ENCODE data around the gene KIF21B.
A peak's percentile ranks its signal among the peaks of the same experiment; 100 is the strongest.

KIF21B gene

GRCh38 chr1:200974711-200975110, 48.8 kb downstream of the KIF21B start:
- H4K20me1 ChIP-seq (ENCODE audit: insufficient read depth), result no peaks in the 10 kb centered on the region
- TF ChIP-seq, protein P1, sequence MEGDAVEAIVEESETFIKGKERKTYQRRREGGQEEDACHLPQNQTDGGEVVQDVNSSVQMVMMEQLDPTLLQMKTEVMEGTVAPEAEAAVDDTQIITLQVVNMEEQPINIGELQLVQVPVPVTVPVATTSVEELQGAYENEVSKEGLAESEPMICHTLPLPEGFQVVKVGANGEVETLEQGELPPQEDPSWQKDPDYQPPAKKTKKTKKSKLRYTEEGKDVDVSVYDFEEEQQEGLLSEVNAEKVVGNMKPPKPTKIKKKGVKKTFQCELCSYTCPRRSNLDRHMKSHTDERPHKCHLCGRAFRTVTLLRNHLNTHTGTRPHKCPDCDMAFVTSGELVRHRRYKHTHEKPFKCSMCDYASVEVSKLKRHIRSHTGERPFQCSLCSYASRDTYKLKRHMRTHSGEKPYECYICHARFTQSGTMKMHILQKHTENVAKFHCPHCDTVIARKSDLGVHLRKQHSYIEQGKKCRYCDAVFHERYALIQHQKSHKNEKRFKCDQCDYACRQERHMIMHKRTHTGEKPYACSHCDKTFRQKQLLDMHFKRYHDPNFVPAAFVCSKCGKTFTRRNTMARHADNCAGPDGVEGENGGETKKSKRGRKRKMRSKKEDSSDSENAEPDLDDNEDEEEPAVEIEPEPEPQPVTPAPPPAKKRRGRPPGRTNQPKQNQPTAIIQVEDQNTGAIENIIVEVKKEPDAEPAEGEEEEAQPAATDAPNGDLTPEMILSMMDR (conservative IDR thresholded peaks at IDR 0.05; ENCODE audit: low read depth, low read length), result no peak
- no peak overlapping the region for H2AFZ ChIP-seq (ENCODE audit: low read depth)
- H3K36me3 ChIP-seq (ENCODE audit: insufficient read depth), result peaks cover 2% of the 10 kb centered on the region; the same call in 1 of the 2 replicates
- H3K27ac ChIP-seq, result no peak overlapping the region
- H3K4me2 ChIP-seq, result no peak overlapping the region
- H3K79me2 ChIP-seq (ENCODE audit: insufficient read depth, low read depth), result no peaks in the 10 kb centered on the region
- H3K27me3 ChIP-seq (ENCODE audit: insufficient read depth, low read depth), result no peaks in the 10 kb centered on the region
- H3K4me3 ChIP-seq (IDR thresholded peaks at IDR 0.05; ENCODE audit: insufficient read depth, low read depth, low read length), result no peak overlapping the region
- H3K9ac ChIP-seq, result no peak overlapping the region
- peaks cover 16% of the 10 kb centered on the region for H3K4me1 ChIP-seq (ENCODE audit: low read depth, poor library complexity, severe bottlenecking)

DNA sequence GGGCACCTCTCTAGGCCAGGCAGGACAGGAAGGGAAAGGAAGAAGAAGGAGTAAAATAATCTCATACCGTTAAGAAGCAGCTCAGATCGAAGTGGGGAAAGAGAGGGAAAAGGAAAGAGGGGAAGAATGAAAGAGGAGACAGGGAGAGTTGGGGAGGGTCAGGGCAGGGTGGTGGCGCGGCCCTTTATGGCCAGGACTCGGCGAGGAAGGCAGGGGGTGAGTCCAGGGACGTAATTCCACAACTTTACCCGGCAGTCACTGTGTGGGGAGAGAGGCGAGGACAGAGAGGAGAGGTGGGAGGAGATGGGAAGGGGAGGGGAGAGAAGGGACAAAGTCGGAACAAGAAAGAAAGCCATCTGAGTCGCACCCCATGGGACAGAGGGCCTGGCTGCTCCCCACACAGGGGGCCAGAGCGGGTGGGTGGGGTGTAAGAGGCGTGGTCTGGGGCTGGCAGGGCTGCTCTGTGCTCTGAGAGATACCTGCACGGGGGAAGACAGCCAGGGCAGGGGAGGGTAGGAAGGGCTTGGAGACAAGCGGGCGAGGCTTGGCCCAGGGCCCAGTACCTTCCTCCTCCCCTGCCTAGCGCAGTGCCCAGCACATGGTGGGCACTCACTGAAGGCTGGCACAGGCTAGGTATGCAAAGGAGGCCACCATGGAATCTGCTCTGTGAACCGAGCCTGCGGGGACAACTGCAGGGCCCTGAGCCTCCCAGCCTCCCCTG, 49.4 kb downstream of the KIF21B start:
- H3K36me3 ChIP-seq (ENCODE audit: insufficient read depth), result no peaks in the 10 kb centered on the region
- no peaks in the 10 kb centered on the region for H4K20me1 ChIP-seq (ENCODE audit: insufficient read depth)
- no peak overlapping the region for H3K27ac ChIP-seq
- H3K4me2 ChIP-seq, result no peak overlapping the region
- no peak overlapping the region for H2AFZ ChIP-seq (ENCODE audit: low read depth)
- no peak overlapping the region for H3K4me3 ChIP-seq (IDR thresholded peaks at IDR 0.05; ENCODE audit: insufficient read depth, low read depth, low read length)
- no peaks in the 10 kb centered on the region for H3K27me3 ChIP-seq (ENCODE audit: insufficient read depth, low read depth)
- H3K79me2 ChIP-seq (ENCODE audit: insufficient read depth, low read depth), result no peaks in the 10 kb centered on the region
- TF ChIP-seq, protein P1 (conservative IDR thresholded peaks at IDR 0.05; ENCODE audit: low read depth, low read length), result no peak
- peaks cover 20% of the 10 kb centered on the region for H3K4me1 ChIP-seq (ENCODE audit: low read depth, poor library complexity, severe bottlenecking)
- H3K9ac ChIP-seq, result no peak overlapping the region

GRCh38 chr1:200972985-200973742, 50.4 kb downstream of the KIF21B start:
- Histone ChIP-seq H3K4me2 (no peak overlapping the region), H3K79me2 (ENCODE audit: insufficient read depth, low read depth) (no peaks in the 10 kb centered on the region), H3K27me3 (ENCODE audit: insufficient read depth, low read depth) (no peaks in the 10 kb centered on the region), H3K4me1 (ENCODE audit: low read depth, poor library complexity, severe bottlenecking) (peaks cover 20% of the 10 kb centered on the region), H3K27ac (no peak overlapping the region), H4K20me1 (ENCODE audit: insufficient read depth) (no peaks in the 10 kb centered on the region), H3K36me3 (ENCODE audit: insufficient read depth) (no peaks in the 10 kb centered on the region), H3K4me3 (IDR thresholded peaks at IDR 0.05; ENCODE audit: insufficient read depth, low read depth, low read length) (no peak overlapping the region), H3K9ac (no peak overlapping the region), H2AFZ (ENCODE audit: low read depth) (no peak overlapping the region)
- TF ChIP-seq, protein P1 (conservative IDR thresholded peaks at IDR 0.05; ENCODE audit: low read depth, low read length), result no peak

GRCh38 chr1:200971955-200972711, 51.4 kb downstream of the KIF21B start:
- Histone ChIP-seq H3K79me2 (ENCODE audit: insufficient read depth, low read depth) (no peaks in the 10 kb centered on the region), H3K36me3 (ENCODE audit: insufficient read depth) (no peaks in the 10 kb centered on the region), H4K20me1 (ENCODE audit: insufficient read depth) (no peaks in the 10 kb centered on the region), H3K4me1 (ENCODE audit: low read depth, poor library complexity, severe bottlenecking) (peaks cover 20% of the 10 kb centered on the region), H3K27ac (no peak overlapping the region), H3K9ac (no peak overlapping the region), H3K4me3 (IDR thresholded peaks at IDR 0.05; ENCODE audit: insufficient read depth, low read depth, low read length) (no peak overlapping the region), H2AFZ (ENCODE audit: low read depth) (no peak overlapping the region), H3K27me3 (ENCODE audit: insufficient read depth, low read depth) (no peaks in the 10 kb centered on the region), H3K4me2 (no peak overlapping the region)
- TF ChIP-seq, protein P1 (conservative IDR thresholded peaks at IDR 0.05; ENCODE audit: low read depth, low read length), result peak; percentile 96
